ENCODE data around the gene USP47.

The USP47 gene

GRCh38 chr11:11956006-11956405 lies 114.2 kb downstream of the USP47 start:
- no peaks in the 10 kb centered on the region for H3K9me3 ChIP-seq
- H3K4me1 ChIP-seq, result no peaks in the 10 kb centered on the region
- TF ChIP-seq CTCF (IDR thresholded peaks at IDR 0.05), result no peak
- DNase-seq, result no peak
- H3K27me3 ChIP-seq, result no peaks in the 10 kb centered on the region
- H3K27ac ChIP-seq, result no peak overlapping the region
- intact Hi-C loops (cut with DNase I; ENCODE audit: low total_unique reads), result no loop called here
- H3K4me3 ChIP-seq, result no peak overlapping the region
- H3K36me3 ChIP-seq, result peaks cover 58 to 72% (median 61%) of the 10 kb centered on the region in 3 donors

- no peaks in the 10 kb centered on the region for H3K9me3 ChIP-seq
- H3K4me3 ChIP-seq, result no peak overlapping the region
- H3K4me1 ChIP-seq, result no peaks in the 10 kb centered on the region
- no peaks in the 10 kb centered on the region for H3K27me3 ChIP-seq
- H3K36me3 ChIP-seq, result peaks cover 43 to 59% (median 52%) of the 10 kb centered on the region in 3 donors
- intact Hi-C loops (cut with DNase I; ENCODE audit: low total_unique reads), result no loop called here
- no peak for DNase-seq
- no peak overlapping the region for H3K27ac ChIP-seq
- TF ChIP-seq CTCF (IDR thresholded peaks at IDR 0.05), result no peak
Observed at GRCh38 chr11:11958403-11959231, 116.8 kb downstream of the USP47 start.

- no peak overlapping the region for H3K27ac ChIP-seq
- TF ChIP-seq CTCF (IDR thresholded peaks at IDR 0.05), result no peak
- no peaks in the 10 kb centered on the region for H3K9me3 ChIP-seq
Observed at GRCh38 chr11:11959601-11960000, 117.8 kb downstream of the USP47 start.

GRCh38 chr11:11960687-11961086 lies 118.9 kb downstream of the USP47 start:
- Histone ChIP-seq H3K9me3 (no peaks in the 10 kb centered on the region), H3K4me3 (no peak overlapping the region), H3K4me1 (peaks cover 0 to 10% (median 0%) of the 10 kb centered on the region in 4 donors), H3K27me3 (no peaks in the 10 kb centered on the region), H3K27ac (no peak overlapping the region), H3K36me3 (peaks cover 23 to 59% (median 47%) of the 10 kb centered on the region in 3 donors)
- intact Hi-C loops (cut with DNase I; ENCODE audit: low total_unique reads), result no loop called here
- no peak for DNase-seq
- TF ChIP-seq CTCF (IDR thresholded peaks at IDR 0.05), result no peak

More at GRCh38 chr11:11959601-11960000, 117.8 kb downstream of the USP47 start:
- Histone ChIP-seq H3K4me1 (peaks cover 0 to 9% (median 0%) of the 10 kb centered on the region in 4 donors), H3K4me3 (no peak overlapping the region), H3K36me3 (peaks cover 34 to 59% (median 49%) of the 10 kb centered on the region in 3 donors), H3K27me3 (no peaks in the 10 kb centered on the region)
- intact Hi-C loops (cut with DNase I; ENCODE audit: low total_unique reads), result no loop called here
- no peak for DNase-seq

- no peak overlapping the region for H3K4me3 ChIP-seq
- no peak for DNase-seq
- no peak overlapping the region for H3K27ac ChIP-seq
- H3K9me3 ChIP-seq, result no peaks in the 10 kb centered on the region
- peaks cover 16 to 59% (median 46%) of the 10 kb centered on the region in 3 donors for H3K36me3 ChIP-seq
- intact Hi-C loops (cut with DNase I; ENCODE audit: low total_unique reads), result no loop called here
- no peaks in the 10 kb centered on the region for H3K27me3 ChIP-seq
- TF ChIP-seq CTCF (IDR thresholded peaks at IDR 0.05), result no peak
- peaks cover 0 to 10% (median 0%) of the 10 kb centered on the region in 4 donors for H3K4me1 ChIP-seq
Observed at GRCh38 chr11:11961399-11962028, 119.7 kb downstream of the USP47 start.

All from tibial artery (tissue), 4 donors.